ENCODE measurements around the gene SRP72. TPM values are rescaled to one million over a fixed set of nuclear protein-coding genes. Genes with fewer than 3 reads are reported as not detected.
A peak's percentile ranks its signal among the peaks of the same experiment; 100 is the strongest.

The SRP72 gene
- polyA plus RNA-seq, 1 donor (not counting 4 experiments of a cell fraction or from before 2014, with no cell fraction given): 126 TPM

DNA sequence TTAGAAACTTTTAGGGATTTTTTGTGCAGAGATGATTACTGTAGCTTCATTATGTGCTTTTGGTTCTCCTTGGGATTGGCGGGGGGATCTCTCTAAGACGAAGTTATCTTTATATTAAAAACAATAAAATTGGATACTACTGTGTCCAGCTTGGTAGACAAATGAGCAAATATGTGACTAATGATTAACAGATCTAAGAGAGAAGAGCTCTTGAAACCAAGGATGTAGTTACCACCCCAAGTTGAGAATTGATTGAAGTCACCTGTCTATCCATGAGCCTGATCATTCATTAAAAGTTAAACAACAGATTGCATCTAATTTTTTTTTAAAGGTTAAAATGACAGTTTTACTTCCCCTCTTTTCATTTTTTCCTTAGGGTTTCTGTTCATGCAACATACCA, 22.7 kb upstream of the SRP72 start:
- peaks cover 3 to 9% of the 10 kb centered on the region in 2 experiments for H3K36me3 ChIP-seq (ENCODE audit: control insufficient read depth in 2 of 2, extremely low read depth in 1 of 2, insufficient read depth in 2 of 2, low read length in 2 of 2)
- no peak overlapping the region for H3K9ac ChIP-seq (ENCODE audit: control insufficient read depth, extremely low read depth, insufficient read depth, low read length)
- DNase-seq (ENCODE audit: low read depth, low spot score): no peak
- H4K20me1 ChIP-seq (ENCODE audit: control insufficient read depth, extremely low read depth, insufficient read depth, low read length): no peaks in the 10 kb centered on the region
- no peaks in the 10 kb centered on the region for H3K9me3 ChIP-seq (ENCODE audit: control insufficient read depth, low read depth, low read length)
- no peak overlapping the region for H3K27ac ChIP-seq (ENCODE audit: control insufficient read depth, insufficient read depth, low read length)
- TF ChIP-seq, protein P1, sequence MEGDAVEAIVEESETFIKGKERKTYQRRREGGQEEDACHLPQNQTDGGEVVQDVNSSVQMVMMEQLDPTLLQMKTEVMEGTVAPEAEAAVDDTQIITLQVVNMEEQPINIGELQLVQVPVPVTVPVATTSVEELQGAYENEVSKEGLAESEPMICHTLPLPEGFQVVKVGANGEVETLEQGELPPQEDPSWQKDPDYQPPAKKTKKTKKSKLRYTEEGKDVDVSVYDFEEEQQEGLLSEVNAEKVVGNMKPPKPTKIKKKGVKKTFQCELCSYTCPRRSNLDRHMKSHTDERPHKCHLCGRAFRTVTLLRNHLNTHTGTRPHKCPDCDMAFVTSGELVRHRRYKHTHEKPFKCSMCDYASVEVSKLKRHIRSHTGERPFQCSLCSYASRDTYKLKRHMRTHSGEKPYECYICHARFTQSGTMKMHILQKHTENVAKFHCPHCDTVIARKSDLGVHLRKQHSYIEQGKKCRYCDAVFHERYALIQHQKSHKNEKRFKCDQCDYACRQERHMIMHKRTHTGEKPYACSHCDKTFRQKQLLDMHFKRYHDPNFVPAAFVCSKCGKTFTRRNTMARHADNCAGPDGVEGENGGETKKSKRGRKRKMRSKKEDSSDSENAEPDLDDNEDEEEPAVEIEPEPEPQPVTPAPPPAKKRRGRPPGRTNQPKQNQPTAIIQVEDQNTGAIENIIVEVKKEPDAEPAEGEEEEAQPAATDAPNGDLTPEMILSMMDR (optimal IDR thresholded peaks at IDR 0.05 in 1 of 3, IDR thresholded peaks at IDR 0.05 in 1 of 3, conservative IDR thresholded peaks at IDR 0.05 in 1 of 3; ENCODE audit: extremely low read depth in 1 of 3, insufficient read depth in 2 of 3, low read length in 3 of 3): no peak
- TF ChIP-seq EZH2 (IDR thresholded peaks at IDR 0.05; ENCODE audit: low read length): no peak
- H3K27me3 ChIP-seq (ENCODE audit: control insufficient read depth, extremely low read depth, insufficient read depth, low read length): no peaks in the 10 kb centered on the region
- H3K79me2 ChIP-seq (ENCODE audit: control insufficient read depth, insufficient read depth, low read length): peaks cover 57% of the 10 kb centered on the region
- FAIRE-seq: no peak
- H2AFZ ChIP-seq (ENCODE audit: control insufficient read depth, low read length): no peak overlapping the region
- H3K4me3 ChIP-seq (ENCODE audit: control insufficient read depth in 2 of 3, extremely low read depth in 1 of 3, insufficient read depth in 2 of 3, low read depth in 1 of 3, low read length in 3 of 3): no peak overlapping the region
- H3K9me1 ChIP-seq (ENCODE audit: control insufficient read depth, extremely low read depth, insufficient read depth, low read length): no peaks in the 10 kb centered on the region
- dilution Hi-C loops (cut with MboI; ENCODE audit: extremely low pct_ligation_motif_present, low sequenced_read_pairs): no loop called here
- H3K4me2 ChIP-seq (ENCODE audit: control insufficient read depth, extremely low read depth, insufficient read depth, low read depth, low read length): no peak overlapping the region
- peaks cover 4% of the 10 kb centered on the region for H3K4me1 ChIP-seq (ENCODE audit: control insufficient read depth, extremely low read depth, insufficient read depth, low read length)

DNA sequence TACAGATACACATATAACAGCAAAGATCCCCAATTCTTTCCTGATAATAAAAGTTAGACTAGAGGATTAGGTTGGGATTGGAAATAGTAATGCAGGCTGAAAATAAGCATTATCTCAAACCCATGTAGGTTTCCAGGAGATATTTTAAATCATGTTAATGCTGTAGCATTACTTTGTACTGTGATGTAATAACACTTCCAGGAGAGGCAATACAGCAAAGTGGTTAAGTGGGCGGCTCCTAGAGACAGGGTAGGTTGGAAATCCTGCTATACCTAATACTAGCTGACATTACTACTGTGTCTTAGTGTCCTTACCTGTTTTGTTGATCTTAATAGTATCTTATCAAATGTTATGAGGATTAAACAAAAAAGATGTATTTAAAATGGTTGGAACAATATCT, 21.7 kb upstream of the SRP72 start:
- Histone ChIP-seq H3K4me2 (ENCODE audit: control insufficient read depth, extremely low read depth, insufficient read depth, low read depth, low read length) (no peak overlapping the region), H3K9ac (ENCODE audit: control insufficient read depth, extremely low read depth, insufficient read depth, low read length) (no peak overlapping the region), H3K9me3 (ENCODE audit: control insufficient read depth, low read depth, low read length) (no peaks in the 10 kb centered on the region), H3K27me3 (ENCODE audit: control insufficient read depth, extremely low read depth, insufficient read depth, low read length) (no peaks in the 10 kb centered on the region), H3K27ac (ENCODE audit: control insufficient read depth, insufficient read depth, low read length) (peak overlapping the region; percentile 26), H4K20me1 (ENCODE audit: control insufficient read depth, extremely low read depth, insufficient read depth, low read length) (no peaks in the 10 kb centered on the region), H3K4me1 (ENCODE audit: control insufficient read depth, extremely low read depth, insufficient read depth, low read length) (peaks cover 4% of the 10 kb centered on the region), H2AFZ (ENCODE audit: control insufficient read depth, low read length) (no peak overlapping the region), H3K4me3 (ENCODE audit: control insufficient read depth in 2 of 3, extremely low read depth in 1 of 3, insufficient read depth in 2 of 3, low read depth in 1 of 3, low read length in 3 of 3) (no peak overlapping the region), H3K79me2 (ENCODE audit: control insufficient read depth, insufficient read depth, low read length) (peaks cover 47% of the 10 kb centered on the region), H3K36me3 (ENCODE audit: control insufficient read depth in 2 of 2, extremely low read depth in 1 of 2, insufficient read depth in 2 of 2, low read length in 2 of 2) (peaks cover 3 to 9% of the 10 kb centered on the region in 2 experiments), H3K9me1 (ENCODE audit: control insufficient read depth, extremely low read depth, insufficient read depth, low read length) (no peaks in the 10 kb centered on the region)
- DNase-seq (ENCODE audit: low read depth, low spot score) (no peak), FAIRE-seq (no peak)
- TF ChIP-seq EZH2 (IDR thresholded peaks at IDR 0.05; ENCODE audit: low read length): no peak
- TF ChIP-seq, protein P1 (optimal IDR thresholded peaks at IDR 0.05 in 1 of 3, IDR thresholded peaks at IDR 0.05 in 1 of 3, conservative IDR thresholded peaks at IDR 0.05 in 1 of 3; ENCODE audit: extremely low read depth in 1 of 3, insufficient read depth in 2 of 3, low read length in 3 of 3): no peak
- dilution Hi-C loops (cut with MboI; ENCODE audit: extremely low pct_ligation_motif_present, low sequenced_read_pairs): no loop called here

Measured in keratinocyte (primary cell).